ENCODE measurements around the gene MRPL24. TPM values are rescaled to one million over a fixed set of nuclear protein-coding genes. Genes with fewer than 3 reads are reported as not detected.

MRPL24 gene
- total RNA-seq, 2 experiments from 2014 or later, result 11.7 to 11.9 TPM

- POLR2A ChIA-PET, result interaction anchor here (0.5 to 1.0 kb wide), 2 partner anchors 9 to 35 kb away, joined by 3 to 4 read pairs; no protein-coding TSS in a partner anchor
Observed at GRCh38 chr1:156721535-156721934, 19.4 kb downstream of the MRPL24 start.

DNA sequence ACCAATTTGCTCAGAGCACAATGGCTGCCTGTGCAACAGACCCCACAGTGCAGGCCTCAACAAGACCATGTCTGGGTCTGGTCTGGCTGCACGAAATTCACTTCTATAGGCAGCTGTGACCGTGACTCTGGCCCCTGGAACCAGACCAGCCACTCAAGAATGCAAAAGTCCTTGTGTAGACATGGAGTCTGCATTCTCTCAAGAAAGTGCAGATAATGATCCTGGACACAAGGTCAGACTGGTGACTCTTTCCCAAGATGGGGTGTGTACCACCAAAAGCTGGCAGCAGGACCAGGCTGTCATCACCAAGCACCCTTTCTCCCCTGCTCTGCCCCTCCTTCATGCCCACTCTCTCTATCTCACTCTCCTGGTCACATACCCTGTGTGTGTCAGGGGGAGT, 19.8 kb downstream of the MRPL24 start:
- TF ChIP-seq CTCF (IDR thresholded peaks at IDR 0.05), result no peak
- peaks cover 56% of the 10 kb centered on the region for H3K36me3 Mint-ChIP-seq (ENCODE audit: low read depth)
- ChIA-PET CTCF (interaction anchor here (0.7 to 2.1 kb wide), 3 partner anchors 15 to 60 kb away, joined by 3 to 6 read pairs (median 3); partner anchors contain the start of gene CRABP2), POLR2A (no interaction called here)
- DNase-seq, result no peak
- H3K4me1 Mint-ChIP-seq (ENCODE audit: low read depth), result peaks cover 16% of the 10 kb centered on the region
- Histone ChIP-seq H3K9me3 (ENCODE audit: control insufficient read depth in 1 of 2, insufficient read depth in 1 of 2, low read length in 2 of 2) (no peaks in the 10 kb centered on the region), H3K27me3 (ENCODE audit: control insufficient read depth in 1 of 2, insufficient read depth in 2 of 2, low read length in 2 of 2) (no peaks in the 10 kb centered on the region), H3K27ac (ENCODE audit: low read depth in 1 of 2, low read length in 2 of 2) (no peak overlapping the region), H3K4me1 (ENCODE audit: insufficient read depth, low read length) (peaks cover 28% of the 10 kb centered on the region), H3K36me3 (ENCODE audit: insufficient read depth, low read length) (peaks cover 60% of the 10 kb centered on the region), H3K4me3 (ENCODE audit: low read length) (no peak overlapping the region)
- H3K27ac Mint-ChIP-seq, result no peak overlapping the region
- H3K27me3 Mint-ChIP-seq, result no peaks in the 10 kb centered on the region
- H3K4me3 Mint-ChIP-seq, result no peak overlapping the region
- no peak for ATAC-seq (ENCODE audit: poor library complexity)
- no peaks in the 10 kb centered on the region for H3K9me3 Mint-ChIP-seq
- intact Hi-C loops (cut with DNase I, micrococcal nuclease), result loop anchor here in 1 of 2 experiments (10.0 kb wide), 2 partner anchors 144 to 216 kb away; partner anchors contain the start of genes MEF2D and NTRK1

More at GRCh38 chr1:156721535-156721934, 19.4 kb downstream of the MRPL24 start:
- TF ChIP-seq CTCF (IDR thresholded peaks at IDR 0.05), result no peak
- Histone ChIP-seq H3K27ac (ENCODE audit: low read depth in 1 of 2, low read length in 2 of 2) (no peak overlapping the region), H3K27me3 (ENCODE audit: control insufficient read depth in 1 of 2, insufficient read depth in 2 of 2, low read length in 2 of 2) (no peaks in the 10 kb centered on the region), H3K9me3 (ENCODE audit: control insufficient read depth in 1 of 2, insufficient read depth in 1 of 2, low read length in 2 of 2) (no peaks in the 10 kb centered on the region), H3K36me3 (ENCODE audit: insufficient read depth, low read length) (peaks cover 61% of the 10 kb centered on the region), H3K4me3 (ENCODE audit: low read length) (no peak overlapping the region), H3K4me1 (ENCODE audit: insufficient read depth, low read length) (peaks cover 32% of the 10 kb centered on the region)
- ATAC-seq (ENCODE audit: poor library complexity), result no peak
- CTCF ChIA-PET, result interaction anchor here (0.7 to 2.1 kb wide), 3 partner anchors 16 to 61 kb away, joined by 3 to 6 read pairs (median 3); partner anchors contain the start of gene CRABP2
- intact Hi-C loops (cut with DNase I, micrococcal nuclease), result loop anchor here in 1 of 2 experiments (10.0 kb wide), 2 partner anchors 143 to 217 kb away; partner anchors contain the start of genes MEF2D and NTRK1
- no peaks in the 10 kb centered on the region for H3K9me3 Mint-ChIP-seq
- H3K4me1 Mint-ChIP-seq (ENCODE audit: low read depth), result peaks cover 16% of the 10 kb centered on the region
- no peaks in the 10 kb centered on the region for H3K27me3 Mint-ChIP-seq
- H3K4me3 Mint-ChIP-seq, result no peak overlapping the region
- peaks cover 53% of the 10 kb centered on the region for H3K36me3 Mint-ChIP-seq (ENCODE audit: low read depth)
- no peak overlapping the region for H3K27ac Mint-ChIP-seq
- DNase-seq, result no peak

GRCh38 chr1:156717351-156717750, 23.5 kb downstream of the MRPL24 start:
- CTCF ChIA-PET, result no interaction called here
- no peak overlapping the region for H3K27ac ChIP-seq (ENCODE audit: low read depth in 1 of 2, low read length in 2 of 2)
- H3K27me3 ChIP-seq (ENCODE audit: control insufficient read depth in 1 of 2, insufficient read depth in 2 of 2, low read length in 2 of 2), result no peaks in the 10 kb centered on the region
- Mint-ChIP-seq H3K27me3 (no peaks in the 10 kb centered on the region), H3K36me3 (ENCODE audit: low read depth) (peaks cover 45% of the 10 kb centered on the region), H3K9me3 (no peaks in the 10 kb centered on the region), H3K4me1 (ENCODE audit: low read depth) (no peaks in the 10 kb centered on the region), H3K27ac (no peak overlapping the region), H3K4me3 (no peak overlapping the region)
- intact Hi-C loops (cut with DNase I, micrococcal nuclease), result no loop called here
- POLR2A ChIA-PET, result no interaction called here
- DNase-seq (no peak), ATAC-seq (ENCODE audit: poor library complexity) (no peak)
- H3K9me3 ChIP-seq (ENCODE audit: control insufficient read depth in 1 of 2, insufficient read depth in 1 of 2, low read length in 2 of 2), result no peaks in the 10 kb centered on the region
- no peak overlapping the region for H3K4me3 ChIP-seq (ENCODE audit: low read length)
- TF ChIP-seq CTCF (IDR thresholded peaks at IDR 0.05), result no peak
- peaks cover 2% of the 10 kb centered on the region for H3K4me1 ChIP-seq (ENCODE audit: insufficient read depth, low read length)
- peaks cover 30% of the 10 kb centered on the region for H3K36me3 ChIP-seq (ENCODE audit: insufficient read depth, low read length)

All from CD4-positive, alpha-beta T cell (primary cell).